HepG2 (cell line): ENCODE results near the gene WNT7A. TPM values are rescaled to one million over a fixed set of nuclear protein-coding genes. Genes with fewer than 3 reads are reported as not detected.

Experiments used
- ATAC-seq: fragments of 200-7000 bp; cut with Tn5 transposase; 3 replicates; pipeline ENCODE4 v1.9.1; 2020; ENCODE audit warnings: mild to moderate bottlenecking, moderate library complexity
- BruUV-seq: library from RNA; stranded (reverse); fragments of 400-500 nt; replicated peaks from 2 replicates; lab custom pipeline; 2021; lab: Mats Ljungman, UMichigan
- CTCF ChIA-PET: fragments of 300-600 bp; formaldehyde crosslinking; extraction: SDS; loops from one replicate; lab custom pipeline; 2021; ENCODE audit warnings: low total read pairs, inconsistent platforms, low intra/inter-chr PET ratio; lab: Yijun Ruan, JAX
- POLR2A ChIA-PET: fragments of 350-600 bp; sonication (Branson Sonifier 250); formaldehyde crosslinking; loops from one replicate; lab custom pipeline; 2020; ENCODE audit warnings: antibody characterized with exemption, inconsistent platforms; lab: Yijun Ruan, JAX
- DNase-seq: peaks from one replicate; pipeline ENCODE4 v3.0.0-alpha.2; 2015; ENCODE audit warnings: low spot score
- FAIRE-seq: peaks from 3 replicates; lab custom pipeline; 2011; peaks lifted over from hg19 to GRCh38; lab: Jason Lieb, UNC
- H2AFZ ChIP-seq: one replicate; pipeline ENCODE4 v1.6.1; 2011; ENCODE audit warnings: low read length, inconsistent platforms
- H3K27ac ChIP-seq: fragments of 300-600 bp; 3 replicates; pipeline ENCODE4 v1.8.0; 2011; ENCODE audit warnings: mixed run types, mild to moderate bottlenecking, mixed read lengths, low read length, inconsistent platforms; ENCODE audit not compliant: insufficient read depth; ENCODE audit errors: extremely low read length
- H3K27me3 ChIP-seq, 2 experiments: fragments of 200-600 bp in 1 of 2; 2 replicates in 1 of 2; 3 replicates in 1 of 2; pipeline versions ENCODE4 v1.6.0 to v1.8.0; 2011; ENCODE audit warnings: low read length in 2 of 2, mild to moderate bottlenecking in 2 of 2, moderate library complexity in 2 of 2, inconsistent platforms in 1 of 2; ENCODE audit not compliant: insufficient read depth in 2 of 2, control insufficient read depth in 1 of 2
- H3K36me3 ChIP-seq, 2 experiments: fragments of 200-600 bp in 1 of 2; replicated peaks in 1 of 2; 2 replicates in 1 of 2; 3 replicates in 1 of 2; pipeline versions ENCODE4 v1.5.1 to v1.8.0; 2011; ENCODE audit warnings: low read length in 2 of 2, inconsistent platforms in 1 of 2; ENCODE audit not compliant: insufficient read depth in 2 of 2, control insufficient read depth in 1 of 2
- H3K4me1 ChIP-seq: 2 replicates; pipeline ENCODE4 v1.5.1; 2012; ENCODE audit warnings: low read length, inconsistent platforms; ENCODE audit not compliant: insufficient read depth
- H3K4me2 ChIP-seq: 2 replicates; pipeline ENCODE4 v1.6.0; 2011; ENCODE audit warnings: low read depth, low read length, inconsistent platforms
- H3K4me3 ChIP-seq, 3 experiments: fragments of 200-600 bp in 1 of 3; sonication (generic), shearing (Covaris generic) in 1 of 3; replicated peaks in 1 of 3; 2 replicates each; pipeline ENCODE4 v1.5.1; 2011 to 2016; ENCODE audit warnings: low read length in 3 of 3, inconsistent platforms in 2 of 3, low read depth in 2 of 3, mild to moderate bottlenecking in 2 of 3, control low read depth in 1 of 3, mixed read lengths in 1 of 3; ENCODE audit not compliant: insufficient read depth in 1 of 3
- H3K79me2 ChIP-seq: one replicate; pipeline ENCODE4 v1.6.1; 2011; ENCODE audit warnings: low read length, inconsistent platforms; ENCODE audit not compliant: insufficient read depth
- H3K9ac ChIP-seq: 2 replicates; pipeline ENCODE4 v1.6.0; 2011; ENCODE audit warnings: mild to moderate bottlenecking, low read depth, low read length, inconsistent platforms; ENCODE audit not compliant: insufficient read depth
- H3K9me3 ChIP-seq: 2 replicates; pipeline ENCODE4 v1.5.1; 2012; ENCODE audit warnings: mild to moderate bottlenecking, low read length
- H4K20me1 ChIP-seq: 2 replicates; pipeline ENCODE4 v1.6.0; 2011; ENCODE audit warnings: inconsistent platforms, mild to moderate bottlenecking, low read length, moderate library complexity; ENCODE audit not compliant: insufficient read depth
- GABPB1 ChIP-seq: IDR thresholded peaks from 2 replicates; pipeline ENCODE4 v1.6.1; 2016; ENCODE audit warnings: mild to moderate bottlenecking, missing genetic modification reagents, moderate library complexity, missing compliant biosample characterization
- KDM4B ChIP-seq: sonication (generic); formaldehyde crosslinking; IDR thresholded peaks from 2 replicates; pipeline ENCODE4 v1.4.0; 2020; ENCODE audit warnings: missing genetic modification reagents
- ZFP36 ChIP-seq: fragments of 150-350 bp; IDR thresholded peaks from 2 replicates; pipeline ENCODE4 v1.6.1; 2018; ENCODE audit warnings: borderline replicate concordance, low read length, low read depth; ENCODE audit not compliant: partially characterized antibody
- WGBS: methylation state at CpG from one replicate; pipeline ENCODE4 v1.1.6; 2017; ENCODE audit warnings: low lambda C conversion rate; 5-methylcytosine and 5-hydroxymethylcytosine counted together
- in situ Hi-C: cut with HindIII; loops from 2 replicates; pipeline ENCODE4 v1.10.0; 2017; ENCODE audit warnings: low pct_unique_long_range_greater_than_20kb; ENCODE audit not compliant: extremely low pct_ligation_motif_present
- intact Hi-C: fragments of 100-400 bp; cut with micrococcal nuclease; formaldehyde crosslinking; loops from one replicate; pipeline ENCODE4 v1.10.0; 2022; ENCODE audit not compliant: unreplicated experiment
- polyA plus RNA-seq, 8 experiments: library from polyadenylated mRNA; depleted of rRNA in 3 of 8; stranded (reverse) in 7 of 8; unstranded in 1 of 8; fragments of >200 nt; fragmentation: Illumina TruSeq in 4 of 8; extraction: Trizol in 4 of 8; gene quantifications; 2 replicates each; pipeline versions ENCODE4 v1.2.1 to v1.2.3, GENCODE V29; 2011 to 2016; ENCODE audit warnings: low read depth in 4 of 8, missing spikeins in 1 of 8, mixed read lengths in 1 of 8; ENCODE audit not compliant: insufficient read depth in 1 of 8
- total RNA-seq, 5 experiments: library from RNA; depleted of rRNA; stranded (reverse); fragments of >200 nt; fragmentation: Illumina TruSeq; extraction: Trizol; gene quantifications; 2 replicates each; pipeline ENCODE4 v1.2.3, GENCODE V29; 2016; ENCODE audit warnings: low read depth in 1 of 5
- TF ChIP-seq, protein P1 (sequence below): sonication (generic); formaldehyde crosslinking; IDR thresholded peaks from 2 replicates; pipeline ENCODE4 v1.4.0; 2020; ENCODE audit warnings: mild to moderate bottlenecking, missing genetic modification reagents

The WNT7A gene
- total and polyA plus RNA-seq, 2 of the 13 experiments (the other 11 are each of a cell fraction or from before 2014, with no cell fraction given) = not detected

DNA sequence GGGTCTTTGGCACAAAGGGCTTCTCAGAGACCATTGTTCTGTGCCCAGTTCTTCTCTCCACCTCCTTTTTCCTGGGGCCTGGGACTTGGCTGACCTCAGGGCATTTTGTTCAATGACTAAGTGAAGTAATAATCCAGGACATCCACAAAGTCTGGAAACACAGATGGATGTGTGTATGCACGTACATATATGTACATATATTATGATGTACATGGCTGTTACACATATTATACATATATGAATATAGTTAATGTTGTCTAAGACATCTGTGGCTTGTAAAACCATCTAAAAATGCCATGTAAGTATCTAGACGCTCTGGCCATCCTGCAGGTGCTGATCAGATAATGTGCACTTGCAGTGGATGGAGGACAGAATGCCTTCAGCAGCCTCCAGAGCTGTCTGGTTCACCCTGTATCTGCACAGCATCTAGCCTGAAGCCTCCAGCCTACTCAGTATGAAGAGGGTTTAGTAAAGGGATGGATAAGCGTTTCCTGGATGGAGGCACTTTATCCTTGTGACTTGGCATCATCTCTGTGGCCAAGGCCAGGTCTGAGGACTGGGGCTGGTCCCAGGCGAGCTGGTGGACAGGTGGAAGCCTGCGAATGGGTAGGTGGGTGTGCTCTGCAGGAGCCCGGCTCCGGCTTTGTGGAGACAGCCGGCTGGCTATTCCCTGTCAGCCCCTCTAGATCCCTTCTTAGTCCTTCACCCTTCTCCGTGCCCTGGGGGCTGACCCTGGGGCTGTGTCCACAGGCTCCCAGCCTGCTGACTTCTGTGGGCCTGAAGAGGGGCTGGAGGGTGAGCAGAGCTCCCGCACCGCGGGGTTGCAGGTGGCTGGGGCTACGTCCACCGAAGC, 88.4 kb downstream of the WNT7A start (continued):
- TF ChIP-seq ZFP36 (no peak), GABPB1 (CRISPR knock-in tag) (no peak)
- TF ChIP-seq, protein P1, sequence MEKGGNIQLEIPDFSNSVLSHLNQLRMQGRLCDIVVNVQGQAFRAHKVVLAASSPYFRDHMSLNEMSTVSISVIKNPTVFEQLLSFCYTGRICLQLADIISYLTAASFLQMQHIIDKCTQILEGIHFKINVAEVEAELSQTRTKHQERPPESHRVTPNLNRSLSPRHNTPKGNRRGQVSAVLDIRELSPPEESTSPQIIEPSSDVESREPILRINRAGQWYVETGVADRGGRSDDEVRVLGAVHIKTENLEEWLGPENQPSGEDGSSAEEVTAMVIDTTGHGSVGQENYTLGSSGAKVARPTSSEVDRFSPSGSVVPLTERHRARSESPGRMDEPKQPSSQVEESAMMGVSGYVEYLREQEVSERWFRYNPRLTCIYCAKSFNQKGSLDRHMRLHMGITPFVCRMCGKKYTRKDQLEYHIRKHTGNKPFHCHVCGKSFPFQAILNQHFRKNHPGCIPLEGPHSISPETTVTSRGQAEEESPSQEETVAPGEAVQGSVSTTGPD (CRISPR knock-in tag) = no peak

DNA sequence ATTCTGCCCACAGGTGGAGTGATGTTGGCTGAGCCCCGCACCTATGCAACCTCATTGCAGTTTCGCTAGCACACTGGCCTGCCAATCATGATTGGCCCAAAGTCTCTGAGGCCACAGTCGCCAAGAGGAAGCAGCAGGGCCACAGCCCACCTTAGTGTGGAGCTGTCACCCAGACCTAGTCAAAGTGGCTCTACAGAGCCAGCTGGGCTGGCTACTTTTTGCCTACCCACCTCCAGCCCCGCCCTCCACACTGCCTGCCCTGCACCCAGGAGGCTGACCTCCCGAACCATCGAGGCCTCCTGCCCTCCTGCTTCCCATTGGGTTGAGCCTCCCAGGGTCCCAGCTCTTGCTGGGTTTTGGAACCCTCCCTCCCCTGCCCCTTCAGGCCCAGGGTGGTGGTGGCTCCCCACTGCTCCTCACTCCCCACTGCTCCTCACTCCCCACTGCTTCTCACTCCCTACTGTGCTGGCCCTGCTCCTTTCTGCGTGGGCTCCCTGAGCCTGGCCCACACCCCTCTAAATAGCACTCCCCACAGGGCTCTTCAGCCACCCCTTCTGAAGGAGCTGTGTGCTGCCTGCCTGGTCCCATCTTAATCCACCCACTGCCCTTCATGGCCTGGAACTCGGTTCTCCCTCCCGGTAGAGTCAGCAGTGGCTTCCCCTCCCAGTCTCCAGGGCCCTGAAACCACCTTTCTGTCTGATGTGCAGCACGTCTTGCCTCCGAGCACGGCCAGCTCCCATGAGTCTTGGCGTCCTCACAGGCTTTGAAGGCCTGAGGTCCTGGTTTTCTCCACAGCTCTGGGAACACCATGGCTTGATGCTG, 89.3 kb downstream of the WNT7A start:
- H3K4me2 ChIP-seq = no peak overlapping the region
- peaks cover 23 to 93% of the 10 kb centered on the region in 2 experiments for H3K27me3 ChIP-seq
- no peaks in the 10 kb centered on the region for H3K4me1 ChIP-seq
- no peak for FAIRE-seq
- no peaks in the 10 kb centered on the region for H3K9me3 ChIP-seq
- TF ChIP-seq KDM4B (CRISPR knock-in tag) = no peak
- intact Hi-C loops (no loop called here), in situ Hi-C loops (no loop called here)
- no peaks in the 10 kb centered on the region for H3K36me3 ChIP-seq
- 0% methylated on average over 7 of the region's 13 CpGs for WGBS
- no peak for ATAC-seq
- ChIA-PET CTCF (no interaction called here), POLR2A (no interaction called here)
- H4K20me1 ChIP-seq = peaks cover 10% of the 10 kb centered on the region; the same call in 1 of the 2 replicates
- no peak overlapping the region for H2AFZ ChIP-seq
- no peak overlapping the region for H3K4me3 ChIP-seq
- DNase-seq = no peak
- no peak overlapping the region for H3K27ac ChIP-seq
- BruUV-seq = no TSS peak
- H3K79me2 ChIP-seq = no peaks in the 10 kb centered on the region
- H3K9ac ChIP-seq = no peak overlapping the region
